Measurements from ENCODE around the gene ADGRL3.
A peak's percentile ranks its signal among the peaks of the same experiment; 100 is the strongest.

ADGRL3 gene

GRCh38 chr4:61277785-61278760 lies 77.9 kb downstream of the ADGRL3 start:
- DNase-seq (ENCODE audit: low spot score), result no peak

GRCh38 chr4:61292322-61292721 lies 92.2 kb downstream of the ADGRL3 start:
- no peak for DNase-seq (ENCODE audit: low spot score)

- DNase-seq (ENCODE audit: low spot score), result no peak
These were observed 93.7 kb downstream of the ADGRL3 start for GRCh38 chr4:61293707-61294400.

- DNase-seq (ENCODE audit: low spot score), result no peak
These were observed 94.8 kb downstream of the ADGRL3 start for GRCh38 chr4:61294936-61295335.

GRCh38 chr4:61296144-61296543 lies 96.0 kb downstream of the ADGRL3 start:
- DNase-seq (ENCODE audit: low spot score), result no peak

- DNase-seq (ENCODE audit: low spot score), result no peak
These were observed 98.1 kb downstream of the ADGRL3 start for GRCh38 chr4:61298178-61298740.

GRCh38 chr4:61299316-61299715 lies 99.2 kb downstream of the ADGRL3 start:
- no peak for DNase-seq (ENCODE audit: low spot score)

GRCh38 chr4:61300266-61300844 lies 100.2 kb downstream of the ADGRL3 start:
- no peak for DNase-seq (ENCODE audit: low spot score)

GRCh38 chr4:61301271-61301670 lies 101.1 kb downstream of the ADGRL3 start:
- no peak for DNase-seq (ENCODE audit: low spot score)

- no peak for DNase-seq (ENCODE audit: low spot score)
These were observed 107.9 kb downstream of the ADGRL3 start for GRCh38 chr4:61308033-61308432.

- DNase-seq (ENCODE audit: low spot score), result no peak
These were observed 109.5 kb downstream of the ADGRL3 start for GRCh38 chr4:61309616-61310015.

- DNase-seq (ENCODE audit: low spot score), result no peak
These were observed 112.4 kb downstream of the ADGRL3 start for GRCh38 chr4:61312526-61312925.

- peak; percentile 29 for DNase-seq (ENCODE audit: low spot score)
These were observed 118.3 kb downstream of the ADGRL3 start for GRCh38 chr4:61318431-61318830.

GRCh38 chr4:61319156-61319555 lies 119.0 kb downstream of the ADGRL3 start:
- DNase-seq (ENCODE audit: low spot score), result no peak

- DNase-seq (ENCODE audit: low spot score), result peak; percentile 1
These were observed 120.0 kb downstream of the ADGRL3 start for GRCh38 chr4:61320154-61320553.

GRCh38 chr4:61320631-61321030 lies 120.5 kb downstream of the ADGRL3 start:
- no peak for DNase-seq (ENCODE audit: low spot score)

- no peak for DNase-seq (ENCODE audit: low spot score)
These were observed 132.6 kb downstream of the ADGRL3 start for GRCh38 chr4:61332693-61333092.

GRCh38 chr4:61333490-61333889 lies 133.4 kb downstream of the ADGRL3 start:
- no peak for DNase-seq (ENCODE audit: low spot score)

- DNase-seq (ENCODE audit: low spot score), result no peak
These were observed 135.2 kb downstream of the ADGRL3 start for GRCh38 chr4:61335241-61335763.

GRCh38 chr4:61336488-61336887 lies 136.4 kb downstream of the ADGRL3 start:
- no peak for DNase-seq (ENCODE audit: low spot score)

GRCh38 chr4:61336916-61337315 lies 136.8 kb downstream of the ADGRL3 start:
- DNase-seq (ENCODE audit: low spot score), result no peak

- DNase-seq (ENCODE audit: low spot score), result no peak
These were observed 141.9 kb downstream of the ADGRL3 start for GRCh38 chr4:61342061-61342460.
